Stimulated activated CD4-positive, alpha-beta T cell treated with anti-CD3 and anti-CD28 coated beads, Interleukin-1b, Interleukin-23, amount 100 ng/mL, for 48 hours (primary cell): Measurements from ENCODE around the gene PPP4R2.
"Not testable (repeated sequence)": the region's sequence is repeated elsewhere in the genome, so short reads cannot be mapped to it uniquely, and the experiment has no call there.

Experiments
- DNase-seq: peaks from one replicate; pipeline ENCODE4 v3.0.0-alpha.2; 2020

The PPP4R2 gene

DNA sequence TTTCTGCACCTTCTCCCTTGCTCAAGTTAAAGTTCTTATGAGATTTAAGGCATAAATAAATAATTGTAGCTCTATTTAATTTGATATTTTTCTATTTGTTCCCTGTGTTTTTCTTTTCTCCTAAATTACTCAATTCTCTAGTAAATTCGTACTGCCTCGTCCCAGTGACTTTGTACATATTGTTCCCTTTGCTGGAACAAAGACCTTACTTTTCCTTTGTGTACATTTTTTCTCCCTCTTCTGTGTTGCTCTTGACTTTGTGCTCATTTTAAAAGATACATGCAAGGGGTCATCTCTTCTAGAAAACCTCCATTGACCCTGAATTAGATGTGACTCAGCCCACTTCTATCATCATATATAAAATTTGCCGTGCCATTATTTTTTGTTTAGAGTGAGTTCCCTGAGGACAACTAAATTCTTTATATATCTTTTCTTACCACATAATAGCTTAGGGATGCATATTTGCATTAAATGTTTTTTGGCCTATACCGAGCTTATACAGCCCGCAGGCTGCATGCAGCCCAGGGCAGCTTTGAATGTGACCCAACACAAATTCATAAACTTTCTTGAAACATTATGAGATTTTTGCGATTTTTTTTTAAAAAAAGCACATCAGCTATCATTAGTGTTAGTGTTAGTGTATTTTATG, 29.6 kb downstream of the PPP4R2 start:
- no peak for DNase-seq

DNA sequence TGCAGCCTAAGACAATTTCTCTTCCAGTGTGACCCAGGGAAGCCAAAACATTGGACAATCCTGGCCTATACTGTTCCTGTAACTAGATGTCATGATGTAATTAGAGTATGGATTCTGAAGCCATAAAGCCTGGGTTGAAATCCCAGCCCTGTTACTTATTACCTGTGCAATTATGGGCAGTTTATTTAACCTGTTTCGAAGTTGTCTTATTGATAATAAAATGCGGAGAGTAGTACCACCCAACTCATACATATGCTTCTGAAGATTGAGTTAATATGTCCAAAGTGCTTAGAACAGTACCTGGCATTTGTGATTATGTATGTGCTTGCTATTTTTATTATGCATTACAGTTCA, 30.1 kb downstream of the PPP4R2 start:
- DNase-seq, result no peak

DNA sequence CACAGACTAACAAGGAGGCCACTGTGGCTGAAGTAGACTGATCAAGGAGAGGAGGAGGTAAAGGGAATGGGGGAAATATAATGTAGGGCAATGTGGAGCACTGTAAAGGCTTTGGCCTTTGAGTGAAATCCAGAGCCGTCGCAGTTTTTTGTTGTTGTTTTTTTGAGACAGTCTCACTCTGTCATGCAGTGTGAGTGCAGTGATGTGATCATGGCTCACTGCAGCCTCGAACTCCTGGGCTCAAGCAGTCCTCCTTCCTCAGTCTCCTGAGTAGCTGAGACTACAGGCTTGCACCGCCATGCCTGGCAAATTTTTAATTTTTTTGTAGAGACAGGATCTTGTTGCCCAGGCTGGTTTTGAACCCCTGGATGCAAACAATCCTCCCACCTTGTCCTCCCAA, 32.2 kb downstream of the PPP4R2 start:
- no peak for DNase-seq

DNA sequence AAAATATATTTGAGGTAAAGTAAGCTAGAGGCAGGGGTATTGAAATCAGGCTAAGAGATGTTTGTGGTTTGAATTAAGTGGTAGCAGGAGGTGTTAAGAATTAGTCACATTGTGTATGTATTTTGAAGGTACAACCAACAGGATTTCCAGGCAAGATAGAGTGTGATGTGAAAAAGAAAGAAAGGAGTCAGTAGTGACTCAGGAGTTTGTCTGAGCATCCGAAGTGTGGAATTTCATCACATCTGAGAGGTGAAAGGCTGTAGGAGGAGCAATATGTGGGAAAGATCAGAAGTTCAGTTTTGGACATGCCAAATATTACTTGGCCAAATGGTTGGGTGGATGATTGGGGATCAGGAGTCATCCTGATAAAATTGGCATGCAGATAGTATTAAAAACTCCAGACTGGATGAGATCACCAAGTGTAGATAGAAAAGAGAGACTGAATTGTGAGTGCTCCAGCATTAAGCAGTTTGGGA, 32.7 kb downstream of the PPP4R2 start:
- DNase-seq, result no peak

DNA sequence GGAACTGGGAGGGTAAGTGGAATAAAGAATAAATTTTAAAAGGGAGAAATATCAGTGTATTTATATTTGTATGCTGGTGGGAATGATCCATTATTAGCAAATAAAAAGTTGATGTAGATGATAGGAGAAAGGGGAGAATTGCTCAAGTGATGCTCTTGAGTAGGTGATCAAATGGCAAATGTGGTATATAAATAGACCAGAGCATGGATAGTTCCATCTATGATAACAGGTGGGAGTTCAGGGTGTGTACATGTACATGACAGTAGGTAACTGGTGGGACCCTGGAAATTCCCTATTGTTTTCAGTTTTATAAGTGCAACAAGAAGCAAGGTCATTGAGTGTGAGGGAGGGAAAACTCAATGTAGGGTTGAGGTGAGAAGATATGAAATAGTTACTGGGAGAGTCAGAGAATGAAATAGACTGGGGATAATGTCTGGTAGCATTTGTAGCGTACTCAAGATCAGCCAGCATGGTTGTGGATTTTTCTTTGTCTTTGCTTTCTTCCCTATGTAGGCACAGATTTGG, 33.5 kb downstream of the PPP4R2 start:
- no peak for DNase-seq

DNA sequence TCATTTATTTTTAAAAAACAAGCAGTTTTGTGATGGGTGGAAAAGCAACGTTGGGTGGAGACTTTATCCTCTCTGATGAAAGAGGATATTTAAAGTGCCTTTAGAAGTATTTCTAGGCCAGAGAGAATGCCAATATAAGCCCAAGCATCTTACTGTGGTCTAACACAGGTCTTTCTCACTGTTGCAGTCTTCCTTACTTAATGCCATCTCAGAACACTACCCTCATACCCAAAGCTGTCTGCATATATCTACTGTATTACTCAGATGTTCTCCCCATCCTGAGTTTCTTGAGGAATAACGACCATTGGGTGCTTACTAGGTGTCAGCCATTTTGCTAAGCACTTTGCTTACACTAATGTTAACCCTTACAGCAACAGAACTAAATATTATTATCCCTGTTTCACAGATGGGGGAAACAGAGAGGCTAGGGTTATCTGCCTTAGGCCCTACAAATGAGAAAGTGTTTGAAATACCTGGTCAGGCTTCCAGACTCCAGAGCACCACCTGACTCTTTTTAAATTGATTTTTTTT, 35.0 kb downstream of the PPP4R2 start:
- no peak for DNase-seq

DNA sequence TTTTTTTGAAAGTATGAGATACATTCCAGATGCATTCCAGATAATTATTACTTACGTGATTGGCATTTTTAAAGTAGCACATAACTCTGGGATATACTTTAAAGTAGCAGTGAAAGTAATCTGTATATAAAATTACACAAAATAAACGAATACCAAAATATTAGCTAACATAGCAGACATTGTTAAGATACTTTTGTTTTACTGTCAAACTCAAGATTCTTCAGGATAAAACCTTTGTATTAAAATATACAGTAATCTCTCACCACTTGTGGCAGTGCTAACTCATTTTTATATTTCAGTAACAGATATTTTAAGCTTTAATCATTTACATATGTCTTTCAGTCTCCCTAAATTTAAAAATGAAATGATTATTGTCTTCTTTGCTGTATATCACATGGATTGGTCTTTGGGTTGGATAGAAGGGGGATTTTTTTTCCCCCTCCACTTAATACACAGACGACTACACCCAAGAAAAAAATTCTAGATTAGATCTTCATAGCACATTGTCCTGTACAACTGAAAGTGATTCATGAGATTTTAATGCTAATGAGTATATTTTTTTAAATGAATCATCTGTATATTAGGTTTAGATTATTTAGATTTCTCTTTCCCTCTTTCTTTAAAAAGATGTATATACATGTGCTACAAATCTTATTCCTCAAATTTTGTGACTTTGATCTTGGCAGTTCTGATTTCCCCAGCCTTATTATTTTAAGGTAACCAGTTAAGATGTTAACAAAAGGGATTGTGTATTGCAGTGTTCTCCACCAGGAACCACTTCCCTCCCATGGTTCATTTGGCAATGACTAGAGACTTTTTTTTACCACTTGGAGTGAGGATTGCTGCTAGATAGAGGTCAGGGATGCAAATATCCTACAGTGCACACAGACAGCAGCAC, 40.3 kb downstream of the PPP4R2 start:
- no peak for DNase-seq

DNA sequence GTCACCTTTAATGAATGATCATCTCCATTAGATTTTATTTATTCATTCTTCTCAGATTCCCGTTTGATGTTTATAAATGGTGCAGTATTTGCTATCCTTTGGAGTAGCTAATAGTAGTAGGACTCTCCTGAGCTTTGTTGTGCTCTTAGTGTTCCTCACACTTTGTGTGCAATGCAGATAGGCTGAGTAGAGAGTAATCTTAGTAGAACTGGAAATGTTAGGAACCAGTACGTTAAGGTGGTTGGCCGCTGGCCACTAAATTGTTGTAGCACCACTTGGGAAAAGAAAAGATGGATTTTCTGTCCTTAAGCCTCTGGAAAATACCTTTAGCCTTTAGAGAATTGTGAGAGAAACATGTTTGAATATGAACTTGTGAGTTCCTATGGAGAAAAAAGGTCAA, 44.9 kb downstream of the PPP4R2 start:
- no peak for DNase-seq

DNA sequence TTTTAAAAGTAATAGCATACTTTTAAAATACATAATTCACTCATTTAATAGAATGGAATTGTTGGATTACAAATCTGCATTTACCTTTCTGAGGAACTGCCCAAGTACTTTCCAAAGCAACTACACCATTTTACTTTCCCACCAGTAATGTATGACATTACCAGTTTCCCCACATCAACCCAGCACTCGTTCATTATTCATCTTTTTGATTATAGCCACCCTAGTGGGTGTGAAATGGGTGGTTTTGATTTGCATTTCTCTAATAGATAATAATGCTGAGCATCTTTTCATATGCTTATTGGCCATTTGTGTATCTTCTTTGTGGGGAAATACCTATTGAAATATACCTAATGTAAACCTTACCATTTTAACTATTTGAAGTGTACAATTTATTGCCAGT, 46.8 kb downstream of the PPP4R2 start:
- no peak for DNase-seq

DNA sequence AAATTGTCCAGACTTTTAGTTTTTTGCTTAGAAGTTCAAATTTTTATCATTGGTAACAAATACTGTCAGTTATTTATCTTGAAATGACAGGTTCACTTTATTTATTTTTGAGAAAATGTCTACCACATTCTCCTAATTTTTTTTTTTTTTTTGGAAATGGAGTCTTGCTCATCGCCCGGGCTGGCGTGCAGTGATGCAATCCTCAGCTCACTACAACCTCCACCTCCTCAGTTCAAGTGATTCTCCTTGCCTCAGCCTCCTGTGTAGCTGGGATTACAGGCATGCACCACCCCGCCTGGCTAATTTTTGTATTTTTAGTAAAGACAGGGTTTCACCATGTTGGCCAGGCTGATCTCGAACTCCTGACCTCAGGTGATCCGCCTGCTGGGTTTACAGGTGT, 48.8 kb downstream of the PPP4R2 start:
- no peak for DNase-seq

DNA sequence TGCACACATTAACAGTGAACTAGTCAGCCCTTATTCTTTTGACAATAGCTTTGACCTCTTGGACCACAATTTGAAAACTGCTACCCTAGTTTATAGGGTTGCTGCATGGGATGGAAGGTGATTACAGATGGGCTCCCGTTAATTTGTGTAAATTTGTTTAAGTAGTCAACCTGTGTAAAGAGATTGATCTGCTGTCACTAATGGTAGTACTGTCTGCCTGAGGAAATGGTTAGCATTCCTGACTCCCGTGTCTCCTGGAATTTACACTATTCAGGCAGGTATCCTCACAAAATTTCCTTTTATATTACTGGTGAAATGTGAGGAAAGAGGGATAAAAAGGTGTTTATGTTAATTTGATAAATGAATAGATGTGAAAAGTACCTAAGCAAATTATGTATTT, 49.6 kb downstream of the PPP4R2 start:
- DNase-seq, result no peak

DNA sequence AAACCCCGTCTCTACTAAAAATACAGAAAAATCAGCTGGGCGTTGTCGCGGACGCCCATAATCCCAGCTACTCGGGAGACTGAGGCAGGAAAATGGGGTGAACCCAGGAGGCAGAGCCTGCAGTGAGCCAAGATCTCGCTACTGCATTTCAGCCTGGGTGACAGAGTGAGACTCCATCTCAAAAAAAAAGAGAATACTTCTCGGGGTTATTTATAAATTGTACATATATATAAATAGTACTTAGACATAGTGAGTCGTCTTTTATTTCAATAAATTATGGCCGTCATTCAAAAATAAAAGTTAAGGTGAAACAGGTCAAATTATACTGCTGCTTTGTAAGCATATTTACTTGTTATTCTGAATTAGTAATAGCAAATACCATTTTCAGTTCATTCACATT, 52.7 kb downstream of the PPP4R2 start:
- no peak for DNase-seq

DNA sequence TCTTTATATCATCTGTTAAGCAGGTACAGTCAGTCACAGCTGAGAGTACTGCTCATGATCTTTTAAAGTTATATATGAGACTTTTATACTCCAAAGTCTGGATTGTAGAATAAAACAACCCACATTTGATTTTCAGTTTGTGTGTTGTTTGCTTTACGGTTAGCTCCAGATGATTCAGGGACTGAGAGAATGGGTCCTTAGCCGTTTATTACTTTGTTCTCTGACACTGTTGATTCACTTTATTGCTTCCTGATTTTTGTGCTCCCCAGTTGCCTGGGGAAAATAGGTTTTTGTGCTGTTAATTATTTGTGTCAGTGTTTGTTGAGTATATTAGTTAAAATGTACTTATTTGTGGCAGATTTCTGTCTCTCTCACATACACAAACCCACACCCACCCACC, 56.2 kb downstream of the PPP4R2 start:
- no peak for DNase-seq

DNA sequence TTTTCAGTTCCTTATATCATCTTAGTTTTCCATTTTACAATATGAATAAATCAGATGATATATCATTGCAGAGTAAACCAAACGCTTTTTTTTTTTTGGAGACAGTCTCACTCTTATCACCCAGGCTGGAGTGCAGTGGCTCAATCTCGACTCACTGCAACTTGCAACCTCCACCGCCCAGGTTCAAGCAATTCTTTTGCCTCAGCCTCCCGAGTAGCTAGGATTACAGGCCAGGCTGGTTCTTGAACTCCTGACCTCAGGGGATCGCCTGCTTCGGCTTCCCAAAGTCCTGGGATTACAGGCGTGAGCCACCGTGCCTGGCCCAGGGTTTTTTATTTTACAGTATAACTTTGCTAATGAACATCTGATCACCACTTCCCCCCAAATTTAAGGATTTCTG, 59.0 kb downstream of the PPP4R2 start:
- DNase-seq, result no peak

DNA sequence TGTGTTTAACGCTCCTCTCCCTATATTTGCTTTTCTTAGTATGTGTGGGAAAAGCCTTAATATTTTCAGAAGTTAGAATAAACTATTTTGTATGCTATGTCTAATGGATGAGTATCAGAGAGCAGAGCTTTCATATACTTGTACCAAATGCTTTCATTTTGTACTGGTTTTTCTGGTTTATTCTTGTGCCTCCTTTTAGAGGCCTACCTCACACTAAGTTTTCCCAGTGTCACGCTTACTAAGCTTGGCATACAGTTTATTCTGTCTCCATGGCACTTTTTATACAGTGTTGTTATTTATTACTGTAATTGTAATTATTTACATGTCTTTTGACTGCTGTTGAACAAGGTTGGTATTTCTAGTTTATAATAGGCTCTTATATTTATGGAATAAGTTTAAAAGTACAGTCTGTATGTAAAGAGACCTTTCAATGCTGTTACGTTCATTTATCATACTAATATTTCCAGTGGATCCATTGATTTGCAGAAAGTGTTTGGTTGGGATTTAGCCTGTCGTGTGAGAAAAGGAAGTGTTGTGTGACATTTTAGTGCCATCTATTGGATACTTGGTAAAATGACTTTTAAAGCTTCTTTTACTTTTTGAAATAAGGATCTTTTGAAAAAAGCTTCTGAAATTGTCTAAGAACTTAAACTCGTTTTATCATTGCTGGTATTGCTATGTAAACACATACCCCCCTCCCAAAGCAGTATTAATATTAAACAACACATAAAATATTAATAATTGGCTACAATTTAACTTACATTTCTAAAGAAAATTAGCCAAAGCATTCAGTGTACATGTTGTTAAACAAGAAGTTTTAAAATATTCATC, 59.6 kb downstream of the PPP4R2 start:
- DNase-seq, result no peak

DNA sequence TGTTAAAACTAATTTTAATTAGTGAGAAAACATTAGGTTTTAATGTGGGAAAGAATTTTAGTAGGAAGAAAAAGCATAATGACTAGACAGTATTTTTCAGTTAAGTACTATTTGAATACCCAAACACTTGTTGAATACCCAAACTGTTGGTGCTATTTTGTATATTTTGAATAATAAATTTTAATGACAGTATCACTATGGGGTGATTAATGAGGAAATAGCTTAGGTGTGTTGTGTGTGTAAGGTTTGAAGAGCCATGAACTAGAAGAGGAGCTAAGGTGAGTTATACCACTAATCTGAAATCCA, 60.2 kb downstream of the PPP4R2 start:
- DNase-seq, result no peak

DNA sequence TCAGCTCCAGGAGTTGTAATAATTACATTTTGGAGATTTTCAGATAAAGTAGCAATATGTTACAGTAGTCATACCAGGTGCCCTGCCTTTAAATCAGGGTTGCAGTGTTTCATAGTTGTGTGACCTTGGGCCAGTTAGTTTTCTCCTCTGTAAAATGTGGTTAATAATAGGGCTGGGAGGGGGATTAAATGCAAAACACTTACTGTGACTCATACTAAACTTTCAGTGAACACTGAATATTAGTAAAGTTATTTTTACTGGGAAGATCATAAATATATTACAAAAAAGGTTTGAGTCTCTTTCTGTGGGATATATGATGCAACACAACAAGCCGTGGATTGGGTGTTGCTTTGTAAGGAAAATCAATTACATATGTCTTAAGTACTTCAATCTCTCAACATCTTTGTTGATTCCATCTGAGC, 63.7 kb downstream of the PPP4R2 start:
- no peak for DNase-seq

DNA sequence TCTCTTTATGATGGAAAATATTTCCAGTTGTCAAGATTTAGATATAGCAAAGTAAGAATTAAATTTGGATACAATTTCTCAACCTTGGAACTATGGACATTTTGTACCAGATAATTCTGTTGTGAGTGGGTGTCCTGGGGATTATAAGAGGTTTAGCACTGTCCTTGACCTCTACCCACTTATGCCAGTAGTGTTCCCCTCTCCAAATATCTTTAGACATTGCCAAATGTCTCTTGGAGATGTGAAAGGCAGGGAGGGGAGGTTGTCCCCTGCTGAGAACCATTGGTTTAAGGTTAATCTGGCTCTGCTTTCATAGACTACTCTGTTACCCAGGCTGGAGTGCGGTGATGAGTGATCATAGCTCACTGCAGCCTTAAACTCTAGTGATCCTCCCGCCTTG, 64.8 kb downstream of the PPP4R2 start, which contains the start of gene EBLN2:
EBLN2 (plus strand) TSS at position 244 of the 400 bp plus-strand sequence. CDS start 423 bp downstream, outside the sequence.
- no peak for DNase-seq

DNA sequence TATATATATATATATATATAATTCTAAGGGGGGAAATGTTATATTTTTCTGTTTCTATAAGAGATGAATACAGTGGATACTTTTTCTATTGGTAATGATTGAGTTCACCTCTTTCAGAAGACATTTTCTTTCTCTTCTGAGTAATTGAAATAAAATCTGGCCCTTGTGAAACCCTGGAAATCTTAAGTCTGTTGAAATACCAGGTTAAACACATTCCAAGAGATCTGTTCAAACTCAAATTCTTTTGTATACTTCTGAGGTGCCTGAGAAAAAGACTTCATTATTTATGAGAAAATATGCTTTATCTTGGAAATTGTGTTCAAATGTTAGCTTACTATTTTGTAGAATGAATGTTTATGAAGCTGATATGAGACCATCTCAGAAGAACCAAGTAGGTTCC, 69.6 kb downstream of the PPP4R2 start:
- DNase-seq, result not testable (repeated sequence)

DNA sequence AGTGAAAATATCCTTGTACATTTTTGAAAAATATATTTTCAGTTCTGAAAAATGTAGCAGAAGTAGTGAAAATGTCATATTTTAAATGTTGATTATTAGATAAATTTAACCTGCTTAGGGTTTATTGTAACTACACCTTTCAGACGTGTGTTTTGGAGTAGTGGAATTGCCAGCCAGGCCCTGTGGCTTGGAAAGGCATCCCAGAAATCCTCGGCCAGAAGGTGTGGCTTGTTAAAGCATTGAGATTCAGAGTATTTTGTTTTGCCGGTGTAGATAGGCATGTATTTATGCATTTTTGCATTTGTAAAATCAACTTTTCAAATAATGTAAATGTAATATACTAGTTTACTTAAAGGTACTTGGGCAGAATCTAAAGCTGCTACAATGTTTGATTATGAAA, 71.8 kb downstream of the PPP4R2 start:
- DNase-seq, result no peak

DNA sequence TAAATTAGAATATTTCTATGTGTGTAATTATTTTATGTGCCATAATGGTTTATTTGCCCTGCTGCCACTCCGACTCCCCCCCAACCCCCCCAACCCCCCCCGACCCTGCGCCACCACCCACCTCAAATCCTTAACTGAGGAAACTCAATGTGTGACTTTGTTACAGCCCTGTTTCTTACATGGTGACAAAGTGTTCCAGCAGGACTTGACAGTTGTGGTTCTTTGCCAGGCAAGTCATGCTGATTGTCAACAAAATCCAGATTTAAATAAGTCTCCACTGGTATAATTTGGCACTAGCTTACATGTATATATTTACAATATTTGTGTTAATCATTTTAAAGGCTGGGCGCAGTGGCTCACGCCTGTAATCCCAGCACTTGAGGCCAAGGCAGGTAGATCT, 72.6 kb downstream of the PPP4R2 start:
- DNase-seq, result no peak

DNA sequence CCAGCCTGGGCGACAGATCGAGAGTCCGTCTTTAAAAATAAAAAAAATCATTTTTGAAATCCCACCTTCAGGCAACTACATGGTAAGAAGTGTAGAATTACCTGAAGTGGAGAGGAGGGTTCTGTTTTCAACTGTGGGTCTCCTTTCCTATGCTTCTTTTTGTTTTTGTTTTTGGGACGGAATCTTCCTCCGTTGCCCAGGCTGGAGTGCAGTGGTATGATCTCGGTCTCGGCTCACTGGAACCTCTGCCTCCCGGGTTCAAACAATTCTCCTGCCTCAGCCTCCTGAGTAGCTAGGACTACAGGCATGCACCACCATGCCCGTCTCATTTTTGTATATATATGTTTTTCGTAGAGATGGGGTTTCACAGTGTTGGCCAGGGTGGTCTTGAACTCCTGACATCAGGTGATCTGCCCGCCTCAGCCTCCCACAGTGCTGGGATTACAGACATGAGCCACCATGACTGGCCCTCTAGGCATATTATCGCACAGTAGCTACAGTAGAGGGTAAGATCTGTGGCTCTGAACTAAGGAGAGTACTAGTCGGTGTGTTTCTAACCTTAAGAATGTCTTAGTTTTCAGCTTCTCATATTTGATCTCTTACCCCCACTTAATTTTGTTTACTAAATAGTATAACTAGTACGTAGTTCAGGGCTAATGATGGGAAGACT, 73.3 kb downstream of the PPP4R2 start:
- no peak for DNase-seq
